ENCODE measurements around the gene PHYHD1.

- no peak for TF ChIP-seq CTCF (IDR thresholded peaks at IDR 0.05)
- no peak for TF ChIP-seq EZH2 (IDR thresholded peaks at IDR 0.05; ENCODE audit: borderline replicate concordance, insufficient read depth, low read depth, low read length, poor library complexity, severe bottlenecking)
These were observed 10.9 kb upstream of the PHYHD1 start for GRCh38 chr9:128909859-128910258.

Data from B cell (primary cell).